G401 (cell line): Measurements from ENCODE around the gene SLC23A3. TPM values are rescaled to one million over a fixed set of nuclear protein-coding genes. Genes with fewer than 3 reads are reported as not detected.

Source experiments
- DNase-seq: peaks from one replicate; pipeline ENCODE4 v3.0.0-alpha.2; 2015; ENCODE audit warnings: low spot score
- in situ Hi-C: cut with HindIII; loops from 2 replicates; pipeline ENCODE4 v1.10.0; 2016; ENCODE audit warnings: low sequenced_read_pairs, mixed read lengths
- total RNA-seq: library from RNA; depleted of rRNA; stranded (reverse); fragments of >200 nt; shearing (Covaris generic); gene quantifications from 2 replicates; pipeline ENCODE4 v1.2.3, GENCODE V29; 2014

Gene SLC23A3
- total RNA-seq, 1 experiment from 2014 or later: not detected

DNA sequence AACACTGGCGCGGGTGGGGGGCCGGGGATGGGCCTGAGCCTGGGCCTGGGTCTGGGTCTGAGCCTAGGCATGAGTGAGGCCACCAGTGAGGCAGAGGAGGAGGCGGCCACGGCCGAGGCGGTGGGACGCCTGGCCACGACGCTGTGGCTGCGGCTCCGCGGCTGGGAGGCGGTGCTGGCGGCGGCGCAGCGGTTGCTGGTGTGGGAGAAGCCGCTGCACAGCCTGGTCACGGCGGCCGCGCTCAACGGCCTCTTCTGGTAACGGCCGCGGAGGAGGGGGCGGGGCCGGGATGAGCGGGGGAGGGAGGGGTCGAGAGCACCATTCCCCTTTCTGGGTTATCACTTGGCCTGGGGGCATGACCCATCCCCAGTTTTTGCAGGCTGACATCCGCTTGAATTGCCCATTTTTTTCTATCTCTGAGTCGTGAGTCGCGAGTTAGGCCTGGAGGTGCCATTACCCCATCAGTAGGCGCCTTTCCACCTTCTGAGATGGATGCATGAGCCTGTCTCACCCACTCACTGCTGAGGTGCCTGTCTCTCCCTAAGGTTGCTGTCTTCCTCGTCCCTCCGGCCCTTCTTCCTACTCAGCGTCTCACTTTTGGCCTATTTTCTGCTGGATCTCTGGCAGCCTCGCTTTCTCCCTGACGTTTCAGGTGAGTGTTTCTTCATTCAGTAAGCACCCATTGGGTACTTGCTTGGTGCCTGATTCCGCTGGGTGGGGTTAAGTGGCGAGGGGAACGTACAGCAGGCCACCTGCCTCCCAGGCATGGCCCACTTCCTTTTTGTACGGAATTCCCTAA, 8.7 kb upstream of the SLC23A3 start:
- DNase-seq: peak; percentile 41
- in situ Hi-C loops: no loop called here

DNA sequence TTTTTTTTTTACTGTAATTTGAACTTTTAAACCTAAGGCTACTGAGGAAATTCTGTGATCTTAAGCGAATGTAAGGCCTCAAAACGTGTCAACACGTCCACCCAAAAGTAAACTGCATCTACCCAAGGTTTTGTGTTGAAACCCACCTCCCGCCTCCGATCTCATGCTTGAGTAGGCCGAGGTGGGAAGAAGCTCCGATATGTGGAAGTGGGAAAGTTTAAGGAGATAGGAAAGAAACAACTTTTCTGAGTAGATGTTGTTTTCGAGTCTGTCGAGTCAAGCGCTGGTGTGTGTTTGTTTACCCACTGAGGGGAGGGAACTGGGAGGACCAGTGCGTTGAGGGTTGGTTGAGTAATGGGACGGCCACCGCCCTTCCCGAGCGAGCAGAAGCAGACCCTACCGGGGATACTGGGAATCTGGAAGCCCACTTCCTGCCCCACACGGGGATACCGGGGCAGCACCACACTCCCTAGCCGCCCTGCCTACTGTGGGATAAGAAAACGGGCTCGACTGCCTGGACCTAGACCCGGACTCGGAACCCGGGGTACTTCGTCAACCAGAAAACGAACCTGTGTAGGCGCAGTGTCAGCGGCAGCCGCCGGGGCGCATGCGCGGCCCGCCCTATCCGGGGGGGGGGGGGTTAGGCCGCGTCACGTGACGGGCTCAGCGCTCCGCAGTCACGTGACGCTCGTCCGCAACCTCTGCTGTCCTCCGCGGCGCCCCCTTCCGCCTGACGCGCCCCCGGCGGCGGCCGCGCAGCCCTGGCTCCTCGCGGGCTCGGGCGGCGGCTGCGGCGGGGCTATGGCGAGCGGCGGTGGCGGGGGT, 7.9 kb upstream of the SLC23A3 start, which contains the start of gene RETREG2:
Gene RETREG2, plus strand, starts transcription at position 724 of the 825 bp plus-strand sequence. Its CDS starts 78 bp downstream, at position 802.
- in situ Hi-C loops: no loop called here

DNA sequence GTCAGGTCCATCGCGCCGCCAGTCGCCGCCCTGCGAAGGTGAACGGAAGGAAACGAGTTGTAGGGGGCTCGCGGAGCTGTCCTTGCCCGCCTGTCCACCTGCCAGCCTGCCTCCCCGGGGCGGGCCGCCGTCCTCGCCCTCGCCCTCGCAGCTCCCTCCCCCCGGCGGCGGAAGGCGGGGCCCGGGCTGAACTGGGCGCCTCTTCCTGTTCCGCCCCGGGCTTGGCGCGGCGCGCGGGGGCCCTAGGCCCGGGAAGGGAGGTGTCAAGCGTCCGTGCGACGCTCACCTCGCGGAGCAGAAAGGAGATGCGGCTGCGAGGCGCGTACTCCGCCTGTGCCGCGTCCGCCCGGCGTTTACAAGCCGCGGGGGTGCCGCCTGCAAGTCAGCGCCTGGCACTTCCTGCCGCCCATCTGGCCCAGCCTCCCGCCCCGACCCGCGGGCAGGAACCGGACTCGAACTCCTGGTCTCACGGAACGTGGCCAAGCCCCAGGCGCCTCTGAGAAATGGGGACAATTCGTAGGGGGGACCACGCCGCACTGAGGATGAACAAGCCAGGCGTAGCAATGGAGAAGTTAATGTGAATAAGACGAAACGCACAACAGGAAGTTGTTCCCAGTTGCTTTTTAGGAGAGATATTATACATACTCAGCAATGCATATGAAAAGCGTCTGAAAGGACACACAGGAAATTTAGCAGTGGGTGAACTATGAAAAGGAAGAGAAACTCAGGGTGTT, 7.2 kb upstream of the SLC23A3 start, which contains the start of gene CNPPD1:
Gene CNPPD1, minus strand, starts transcription at position 108 of the 734 bp plus-strand sequence. Its CDS starts 97 bp downstream, at position 11.
- in situ Hi-C loops: no loop called here
- DNase-seq: peak; percentile 85

More for the DNA sequence above, 7.9 kb upstream of the SLC23A3 start, which contains the start of gene RETREG2:
- DNase-seq: peak; percentile 86

DNA sequence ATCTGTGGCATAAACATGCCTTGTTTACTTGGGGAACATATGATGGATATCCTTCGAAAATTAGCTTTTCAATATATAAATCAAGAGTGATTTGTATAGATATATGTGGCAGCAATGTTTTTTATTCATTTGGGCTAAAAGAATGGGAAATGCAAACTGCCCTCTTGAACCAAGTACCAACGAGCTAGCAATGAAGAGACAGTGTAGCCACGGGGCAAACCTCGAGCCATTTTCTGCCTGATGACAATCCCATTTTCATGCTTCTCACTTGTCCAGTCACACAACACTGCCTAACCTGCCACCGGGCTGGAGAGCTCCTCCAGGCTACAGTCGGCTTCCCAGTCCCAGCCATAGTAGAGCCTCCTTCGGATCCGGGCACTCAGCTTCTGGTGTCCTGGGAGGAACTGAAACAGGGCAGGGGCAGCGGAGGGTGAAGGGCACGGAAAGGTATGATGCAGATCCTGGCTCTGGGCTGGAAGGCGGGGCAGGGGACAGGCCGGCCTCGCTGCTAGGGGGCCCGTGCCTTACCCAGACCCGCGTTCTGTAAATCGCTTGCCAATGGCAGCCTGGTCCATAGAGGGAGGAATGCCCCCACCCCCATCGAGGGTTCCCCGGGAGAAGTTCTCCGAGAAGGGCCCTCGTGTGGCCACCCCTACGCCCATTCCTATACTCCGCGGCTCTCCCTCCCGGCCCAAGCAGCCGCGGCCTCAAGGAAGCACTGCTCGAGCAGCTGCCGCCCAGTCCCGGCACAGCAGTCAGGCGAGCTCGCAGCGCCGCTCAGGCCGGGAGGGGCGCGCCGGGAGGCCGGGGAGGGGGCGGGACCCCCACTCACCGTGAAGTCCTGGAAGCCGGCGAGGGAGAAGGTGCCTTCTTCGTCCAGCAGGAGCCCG, 6.3 kb upstream of the SLC23A3 start:
- peak; percentile 68 for DNase-seq
- in situ Hi-C loops: no loop called here

DNA sequence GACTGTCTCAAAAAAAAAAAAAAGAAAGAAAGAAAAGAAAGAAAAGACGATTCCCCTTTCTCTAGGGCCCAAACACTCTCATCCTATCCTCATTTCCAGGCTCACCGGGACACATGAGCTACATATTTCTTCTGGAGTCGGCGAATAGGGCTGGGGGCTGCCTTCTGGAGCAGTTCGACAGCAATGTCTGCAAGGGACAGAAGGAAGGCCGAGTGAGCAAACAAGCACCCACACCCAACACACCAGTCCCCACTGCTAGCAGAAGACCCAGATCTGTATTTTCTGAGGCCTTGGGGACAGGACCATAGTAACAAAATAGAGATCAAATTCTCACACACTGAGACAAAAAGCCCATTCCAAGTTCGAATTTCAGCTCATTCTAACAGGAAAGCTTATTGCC, 5.7 kb upstream of the SLC23A3 start:
- in situ Hi-C loops: no loop called here

DNA sequence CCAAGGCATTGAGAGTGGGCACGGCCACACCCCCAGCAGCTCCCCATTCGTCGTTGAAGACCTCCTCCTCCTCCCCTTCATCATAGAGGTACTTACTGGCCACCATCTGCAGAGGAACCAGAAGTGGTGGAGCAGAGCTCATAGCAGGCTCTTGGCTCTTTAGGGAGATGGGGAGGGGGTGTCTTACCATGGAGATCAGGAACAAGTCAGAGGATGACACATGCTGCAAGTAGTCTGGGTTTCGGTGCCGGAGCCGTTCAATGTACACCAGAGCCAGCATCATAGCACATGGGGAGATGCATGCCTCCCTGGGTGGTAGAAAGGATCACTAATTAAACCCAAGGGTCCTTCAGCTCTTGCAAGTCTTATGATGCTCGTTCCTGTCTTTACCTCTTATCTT, 5.0 kb upstream of the SLC23A3 start:
- in situ Hi-C loops: no loop called here
- no peak for DNase-seq

More for the DNA sequence above, 5.7 kb upstream of the SLC23A3 start:
- DNase-seq: no peak

DNA sequence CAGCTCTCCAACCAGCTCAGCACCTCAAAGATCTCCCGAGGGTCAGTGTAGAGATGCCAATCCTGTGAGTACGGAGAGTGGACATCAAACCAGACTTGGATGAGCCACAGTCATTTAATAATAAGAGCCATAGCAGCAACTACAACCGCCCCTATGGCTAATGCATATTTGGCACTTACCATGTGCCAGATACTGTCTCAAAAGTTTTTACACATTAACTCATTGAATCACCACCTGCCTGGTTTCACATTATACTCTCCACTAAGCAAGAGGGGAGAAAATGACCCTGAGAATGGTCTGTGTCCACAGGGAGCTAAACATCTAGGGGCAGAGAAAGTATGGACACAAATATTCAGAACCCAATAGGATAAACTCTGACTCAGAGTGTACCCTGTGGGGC, 4.3 kb upstream of the SLC23A3 start:
- in situ Hi-C loops: no loop called here
- no peak for DNase-seq

DNA sequence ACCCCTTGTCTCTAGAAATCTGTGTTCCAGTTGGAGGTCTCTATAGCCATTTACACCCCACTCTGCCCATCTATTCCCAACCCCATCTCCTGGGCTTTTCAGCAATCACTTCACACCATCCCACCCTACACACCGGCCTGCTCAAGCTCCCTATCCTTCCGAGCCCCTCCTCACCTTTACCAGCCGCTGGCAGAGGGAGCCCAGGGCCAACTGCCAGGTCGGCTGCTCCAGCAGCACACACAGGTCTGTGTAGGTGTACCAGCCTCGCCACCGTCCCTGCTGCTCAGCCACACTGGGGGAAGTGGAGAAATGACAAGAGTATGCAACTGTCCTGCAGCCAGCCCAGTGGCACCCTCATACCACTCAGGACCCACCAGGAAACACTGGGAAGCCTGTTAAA, 3.3 kb upstream of the SLC23A3 start:
- in situ Hi-C loops: no loop called here
- DNase-seq: no peak

DNA sequence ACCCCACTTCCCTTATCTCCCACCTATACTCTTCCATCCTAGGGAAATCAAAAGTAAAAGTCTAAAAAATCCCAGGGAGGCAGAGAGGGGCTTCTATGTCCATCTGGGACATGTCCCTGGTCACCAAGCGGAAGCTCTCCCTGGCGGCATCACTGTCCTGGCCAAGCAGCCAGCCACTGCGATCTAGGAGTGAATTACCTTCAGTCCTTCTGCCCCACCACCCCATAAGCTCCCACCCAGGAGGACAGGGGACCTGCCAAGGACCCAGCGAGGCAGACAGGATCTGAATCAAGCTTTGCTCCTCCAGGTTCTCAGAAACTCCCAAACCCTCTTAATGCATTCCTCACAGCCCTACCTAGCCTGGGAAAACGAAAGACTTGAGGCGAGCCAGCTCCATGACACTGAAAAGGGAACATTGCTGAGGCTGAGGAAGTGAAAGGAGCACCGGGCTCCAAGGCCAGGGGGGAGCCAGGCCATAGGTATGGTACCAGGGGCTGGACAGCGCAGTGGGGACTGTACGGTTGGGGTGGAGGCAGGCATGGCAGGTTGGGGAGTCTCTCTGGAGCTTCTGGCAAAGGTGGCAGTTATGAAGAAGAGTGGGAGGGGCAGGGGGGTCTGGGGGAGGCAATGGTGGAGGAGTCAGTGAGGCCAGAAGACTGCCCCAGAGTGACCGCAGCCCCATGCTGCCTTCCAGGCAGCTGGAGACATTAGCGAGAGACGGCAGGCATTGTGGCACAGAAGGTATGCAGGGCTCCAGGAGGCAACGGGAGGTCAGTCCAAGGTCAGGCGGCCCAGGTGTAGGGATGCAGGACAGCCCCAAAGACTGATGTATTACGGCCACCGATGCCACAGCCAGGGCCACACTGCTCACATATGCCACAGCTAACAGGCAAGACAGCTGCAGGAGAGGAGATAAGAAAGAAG, 2.7 kb upstream of the SLC23A3 start:
- DNase-seq: no peak
- in situ Hi-C loops: no loop called here

DNA sequence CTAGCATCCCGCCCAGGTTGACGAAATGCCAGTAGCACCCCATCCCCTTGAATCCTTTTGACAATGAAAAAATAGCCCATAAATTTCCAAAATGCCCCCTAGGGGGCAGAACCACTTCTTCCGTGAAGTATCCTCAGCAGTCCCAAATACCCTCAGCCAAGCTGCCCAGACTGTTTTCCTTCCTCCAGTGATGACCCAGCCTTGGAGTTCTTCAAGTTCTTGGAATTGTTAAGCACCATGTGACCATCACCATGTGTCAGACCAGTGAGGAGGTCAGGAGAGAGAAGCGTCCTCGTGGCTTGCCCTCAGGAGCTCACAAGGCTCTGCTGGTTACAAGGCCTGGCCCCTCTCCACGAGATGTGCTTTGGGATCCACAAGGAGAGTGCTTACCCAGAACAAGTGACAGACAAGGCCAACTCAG, 1.4 kb upstream of the SLC23A3 start:
- DNase-seq: peak; percentile 70
- in situ Hi-C loops: no loop called here

DNA sequence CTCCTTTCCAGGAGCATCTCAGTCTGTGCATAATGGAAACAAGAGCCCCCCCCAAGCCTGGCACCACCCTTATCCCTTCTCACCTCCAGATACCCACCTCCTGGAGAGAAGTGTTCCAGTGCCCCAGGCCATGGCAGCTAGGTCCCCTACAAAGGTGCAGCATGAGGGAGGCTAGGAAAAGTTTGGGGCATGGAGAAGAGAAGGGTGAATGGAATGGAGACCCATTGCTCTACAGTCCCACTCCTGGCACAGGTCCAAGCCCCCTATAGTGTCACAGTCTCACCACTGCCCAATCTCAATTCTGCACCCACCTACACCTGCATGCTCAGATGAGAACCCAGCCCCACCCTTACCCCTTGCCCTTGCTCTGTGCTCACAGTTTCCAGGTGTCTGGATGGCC, 897 bp downstream of the SLC23A3 start:
- in situ Hi-C loops: no loop called here
- DNase-seq: no peak

DNA sequence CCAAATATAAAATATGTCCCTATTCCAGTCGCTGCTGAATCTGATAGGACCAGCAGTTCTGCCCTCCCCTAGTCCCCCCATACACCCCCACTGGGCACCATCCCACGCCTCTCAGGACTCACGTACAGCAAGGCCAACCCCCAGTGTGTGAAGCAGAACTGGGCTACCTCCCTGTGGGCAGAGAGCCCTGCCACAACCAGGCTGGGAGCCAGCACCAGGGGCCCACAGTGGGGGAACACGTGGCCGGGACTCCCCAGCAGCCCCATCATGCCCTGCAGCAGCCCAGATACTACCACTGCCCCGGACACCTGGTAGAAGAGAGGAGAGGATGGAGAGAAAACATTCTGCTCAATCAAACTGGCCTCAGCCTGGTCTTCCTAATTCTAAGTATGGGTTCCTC, 1.3 kb downstream of the SLC23A3 start:
- in situ Hi-C loops: no loop called here
- no peak for DNase-seq

DNA sequence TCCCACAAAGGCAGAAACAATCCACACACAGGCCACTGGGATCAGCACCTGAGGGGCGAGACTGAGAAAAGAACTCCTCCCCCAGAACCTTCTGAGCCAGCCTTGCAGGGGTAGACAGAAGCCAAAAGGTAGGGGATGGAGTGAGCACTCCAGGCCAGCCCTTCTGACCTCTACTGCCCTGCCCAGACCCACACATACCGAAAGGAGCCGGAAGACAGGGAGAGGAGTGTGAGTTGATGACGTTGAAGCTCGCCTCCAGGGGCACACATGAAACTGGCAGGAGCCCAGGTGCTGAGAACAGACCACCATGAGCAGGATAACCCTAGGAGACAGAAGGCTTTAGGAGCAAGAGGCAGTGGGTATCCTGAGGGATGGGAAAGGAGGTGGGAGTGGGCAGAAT, 1.8 kb downstream of the SLC23A3 start:
- no peak for DNase-seq
- in situ Hi-C loops: no loop called here

DNA sequence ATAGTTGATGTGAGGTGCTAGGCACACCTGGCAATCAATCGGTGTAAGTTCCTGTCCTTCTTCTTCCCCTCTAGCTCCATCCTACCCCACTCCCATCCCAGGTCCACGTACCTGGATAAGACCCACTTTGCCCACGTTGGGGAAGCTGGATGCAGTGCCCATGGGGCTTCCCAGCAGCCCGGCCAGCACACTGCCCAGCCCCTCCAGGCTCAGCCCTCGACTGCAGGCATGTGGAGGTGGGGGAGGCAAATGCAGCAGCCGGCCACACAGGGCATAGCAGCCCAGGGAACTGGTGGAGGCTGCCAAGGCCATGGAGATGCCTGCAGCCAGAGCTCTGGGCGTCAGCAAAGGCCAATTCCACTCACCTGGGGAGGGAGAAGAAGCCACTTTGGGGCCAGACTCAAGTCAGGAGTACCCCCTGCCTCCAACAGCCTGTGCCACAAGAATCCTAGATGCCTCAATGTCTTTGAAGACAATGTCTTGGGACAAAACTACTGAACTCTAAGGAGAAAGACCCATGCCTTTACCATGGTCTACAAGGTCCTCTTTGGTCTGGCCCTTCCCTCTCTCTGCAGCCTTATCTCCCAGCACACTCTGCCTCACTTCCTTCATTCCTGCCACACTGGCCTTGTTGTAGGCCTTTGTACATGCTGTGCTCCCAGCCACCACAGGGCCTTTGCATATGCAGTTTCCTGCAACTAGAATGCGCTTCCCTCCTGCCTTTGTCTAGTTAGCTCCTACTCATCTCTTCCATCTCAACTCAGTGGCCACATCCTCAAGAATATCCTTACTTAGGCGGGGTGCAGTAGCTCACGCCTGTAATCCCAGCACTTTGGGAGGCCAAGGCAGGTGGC, 4.5 kb downstream of the SLC23A3 start:
- no peak for DNase-seq
- in situ Hi-C loops: no loop called here

DNA sequence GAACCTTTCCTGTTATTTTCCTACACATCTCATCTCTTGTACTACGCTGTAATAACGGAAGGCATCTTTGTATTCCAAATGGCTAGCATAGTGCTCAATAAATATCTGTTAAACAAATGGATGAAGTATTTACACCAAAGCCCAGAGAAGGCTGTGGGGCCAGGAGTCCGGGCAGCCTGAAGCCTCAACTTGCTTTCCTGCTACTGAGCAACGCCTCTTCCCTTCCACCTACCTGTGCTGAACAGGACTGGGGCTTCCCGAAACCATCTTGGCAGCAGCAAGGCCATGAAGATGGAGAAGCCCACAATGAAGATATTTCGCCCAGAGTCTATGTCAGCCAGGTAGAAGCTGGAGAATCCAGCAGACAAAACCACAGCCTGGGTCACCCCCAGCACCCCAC, 6.7 kb downstream of the SLC23A3 start:
- DNase-seq: no peak
- in situ Hi-C loops: no loop called here

DNA sequence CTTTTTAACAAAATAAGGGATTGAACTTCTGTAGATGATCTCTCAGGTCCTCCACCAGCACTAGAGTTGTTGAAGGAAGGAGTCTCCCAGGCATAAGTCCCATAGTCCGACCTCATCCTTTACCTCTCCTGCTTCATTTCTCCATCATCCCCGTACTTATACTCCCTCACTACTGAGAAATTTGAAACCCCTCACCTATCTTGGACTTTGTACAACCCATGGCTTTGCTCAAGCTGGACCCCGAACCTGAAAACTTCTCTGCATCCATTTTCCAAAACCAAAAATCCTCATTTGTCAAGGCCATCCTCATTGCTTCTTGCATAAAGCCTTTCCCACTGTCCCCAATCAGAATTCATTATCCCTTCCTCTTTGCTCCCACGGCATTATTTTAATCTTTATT, 8.7 kb downstream of the SLC23A3 start:
- in situ Hi-C loops: no loop called here
- no peak for DNase-seq
